Measurements from ENCODE around the gene FCGR3B.
"Not testable (repeated sequence)": the region's sequence is repeated elsewhere in the genome, so short reads cannot be mapped to it uniquely, and the experiment has no call there.

Gene FCGR3B

GRCh38 chr1:161638251-161638993 lies 7.4 kb upstream of the FCGR3B start:
- DNase-seq (ENCODE audit: low read depth): not testable (repeated sequence)

- not testable (repeated sequence) for DNase-seq (ENCODE audit: low read depth)
These were observed 6.0 kb upstream of the FCGR3B start for GRCh38 chr1:161636976-161637375.

GRCh38 chr1:161636189-161636782 lies 5.3 kb upstream of the FCGR3B start:
- not testable (repeated sequence) for DNase-seq (ENCODE audit: low read depth)

GRCh38 chr1:161634993-161635392 lies 4.0 kb upstream of the FCGR3B start:
- not testable (repeated sequence) for DNase-seq (ENCODE audit: low read depth)

- DNase-seq (ENCODE audit: low read depth): not testable (repeated sequence)
These were observed 741 bp downstream of the FCGR3B start for GRCh38 chr1:161630128-161630742.

- not testable (repeated sequence) for DNase-seq (ENCODE audit: low read depth)
These were observed 4.4 kb downstream of the FCGR3B start for GRCh38 chr1:161626445-161627146.

- DNase-seq (ENCODE audit: low read depth): not testable (repeated sequence)
These were observed 6.4 kb downstream of the FCGR3B start for GRCh38 chr1:161624605-161625004.

GRCh38 chr1:161623401-161624051 lies 7.5 kb downstream of the FCGR3B start:
- not testable (repeated sequence) for DNase-seq (ENCODE audit: low read depth)

- not testable (repeated sequence) for DNase-seq (ENCODE audit: low read depth)
These were observed 8.9 kb downstream of the FCGR3B start for GRCh38 chr1:161622054-161622453.

- DNase-seq (ENCODE audit: low read depth): peak; percentile 53
These were observed 9.6 kb downstream of the FCGR3B start for GRCh38 chr1:161621181-161622000.

GRCh38 chr1:161620399-161620798 lies 10.6 kb downstream of the FCGR3B start:
- not testable (repeated sequence) for DNase-seq (ENCODE audit: low read depth)

GRCh38 chr1:161618517-161618916 lies 12.5 kb downstream of the FCGR3B start:
- not testable (repeated sequence) for DNase-seq (ENCODE audit: low read depth)

GRCh38 chr1:161616417-161616816 lies 14.6 kb downstream of the FCGR3B start:
- not testable (repeated sequence) for DNase-seq (ENCODE audit: low read depth)

- DNase-seq (ENCODE audit: low read depth): not testable (repeated sequence)
These were observed 17.8 kb downstream of the FCGR3B start for GRCh38 chr1:161613142-161613514.

GRCh38 chr1:161612322-161613141 lies 18.4 kb downstream of the FCGR3B start:
- peak; percentile 93 for DNase-seq (ENCODE audit: low read depth)

- not testable (repeated sequence) for DNase-seq (ENCODE audit: low read depth)
These were observed 19.1 kb downstream of the FCGR3B start for GRCh38 chr1:161611866-161612321.

- DNase-seq (ENCODE audit: low read depth): not testable (repeated sequence)
These were observed 20.8 kb downstream of the FCGR3B start for GRCh38 chr1:161610198-161610597.

- DNase-seq (ENCODE audit: low read depth): not testable (repeated sequence)
These were observed 24.2 kb downstream of the FCGR3B start for GRCh38 chr1:161606541-161607336.
